H9 (cell line): Measurements from ENCODE around the gene OPRD1. TPM values are rescaled to one million over a fixed set of nuclear protein-coding genes. Genes with fewer than 3 reads are reported as not detected.
A peak's percentile ranks its signal among the peaks of the same experiment; 100 is the strongest.
"Not testable (repeated sequence)": the region's sequence is repeated elsewhere in the genome, so short reads cannot be mapped to it uniquely, and the experiment has no call there.

Source experiments
- DNase-seq: peaks from one replicate; pipeline ENCODE4 v3.0.0-alpha.2; 2017
- H2AFZ ChIP-seq: one replicate; pipeline ENCODE4 v1.6.1; 2013; ENCODE audit warnings: mild to moderate bottlenecking, low read length, control low read depth, moderate library complexity
- H2AK5ac ChIP-seq: 2 replicates; pipeline ENCODE4 v1.6.1; 2013; ENCODE audit warnings: low read length, control low read depth, mixed read lengths; ENCODE audit not compliant: insufficient read length
- H2BK120ac ChIP-seq: one replicate; pipeline ENCODE4 v1.6.1; 2013; ENCODE audit warnings: low read depth, mild to moderate bottlenecking, low read length, control low read depth, inconsistent platforms; ENCODE audit not compliant: poor library complexity, severe bottlenecking
- H2BK12ac ChIP-seq: 2 replicates; pipeline ENCODE4 v1.6.1; 2013; ENCODE audit warnings: low read length, control low read depth, mixed read lengths, low read depth; ENCODE audit not compliant: insufficient read length
- H2BK15ac ChIP-seq: 2 replicates; pipeline ENCODE4 v1.6.1; 2013; ENCODE audit warnings: low read depth, low read length, control low read depth
- H2BK20ac ChIP-seq: one replicate; pipeline ENCODE4 v1.6.1; 2013; ENCODE audit warnings: low read depth, mild to moderate bottlenecking, low read length, control low read depth, inconsistent platforms; ENCODE audit not compliant: poor library complexity, severe bottlenecking
- H2BK5ac ChIP-seq: 2 replicates; pipeline ENCODE4 v1.6.1; 2013; ENCODE audit warnings: low read length, control low read depth, mixed read lengths; ENCODE audit not compliant: insufficient read length
- H3K14ac ChIP-seq: 2 replicates; pipeline ENCODE4 v1.6.1; 2013; ENCODE audit warnings: low read length, control low read depth; ENCODE audit not compliant: insufficient read depth
- H3K18ac ChIP-seq: 2 replicates; pipeline ENCODE4 v1.6.1; 2013; ENCODE audit warnings: low read depth, mild to moderate bottlenecking, mixed read lengths, low read length, control low read depth; ENCODE audit not compliant: insufficient read length
- H3K23ac ChIP-seq: 2 replicates; pipeline ENCODE4 v1.6.1; 2013; ENCODE audit warnings: low read length, control low read depth, mixed read lengths, low read depth; ENCODE audit not compliant: insufficient read length
- H3K23me2 ChIP-seq: 2 replicates; pipeline ENCODE4 v1.6.1; 2013; ENCODE audit warnings: low read depth, mild to moderate bottlenecking, mixed read lengths, low read length, control low read depth; ENCODE audit not compliant: insufficient read length, poor library complexity, severe bottlenecking
- H3K27ac ChIP-seq: 2 replicates; pipeline ENCODE4 v1.5.1; 2013; ENCODE audit warnings: low read length, control low read depth, mixed read lengths, low read depth; ENCODE audit not compliant: insufficient read length
- H3K27me3 ChIP-seq: 2 replicates; pipeline ENCODE4 v1.6.1; 2013; ENCODE audit warnings: low read length, control low read depth, inconsistent platforms; ENCODE audit not compliant: insufficient read depth
- H3K4ac ChIP-seq: 2 replicates; pipeline ENCODE4 v1.6.1; 2013; ENCODE audit warnings: low read depth, mild to moderate bottlenecking, control low read depth, inconsistent platforms, low read length, moderate library complexity
- H3K4me1 ChIP-seq: 2 replicates; pipeline ENCODE4 v1.6.1; 2013; ENCODE audit warnings: low read length, control low read depth, inconsistent platforms; ENCODE audit not compliant: insufficient read depth
- H3K4me2 ChIP-seq: 2 replicates; pipeline ENCODE4 v1.6.1; 2013; ENCODE audit warnings: low read length, control low read depth, mixed read lengths; ENCODE audit not compliant: insufficient read length, insufficient read depth
- H3K56ac ChIP-seq: 2 replicates; pipeline ENCODE4 v1.6.1; 2013; ENCODE audit warnings: low read depth, mild to moderate bottlenecking, mixed read lengths, low read length, control low read depth; ENCODE audit not compliant: insufficient read length
- H3K79me1 ChIP-seq: 2 replicates; pipeline ENCODE4 v1.6.1; 2013; ENCODE audit warnings: low read depth, mild to moderate bottlenecking, moderate library complexity, low read length, control low read depth, inconsistent platforms; ENCODE audit not compliant: insufficient read depth, poor library complexity, severe bottlenecking
- H3K79me2 ChIP-seq: 2 replicates; pipeline ENCODE4 v1.6.1; 2013; ENCODE audit warnings: low read length, control low read depth, inconsistent platforms; ENCODE audit not compliant: insufficient read depth
- H3K9ac ChIP-seq: 2 replicates; pipeline ENCODE4 v1.6.1; 2013; ENCODE audit warnings: low read length, control low read depth, mixed read lengths; ENCODE audit not compliant: insufficient read length; ENCODE audit errors: extremely low read depth
- H3K9me3 ChIP-seq: one replicate; pipeline ENCODE4 v1.6.1; 2013; ENCODE audit warnings: low read depth, low read length, inconsistent platforms; ENCODE audit not compliant: control insufficient read depth
- H3T11ph ChIP-seq: one replicate; pipeline ENCODE4 v1.6.1; 2013; ENCODE audit warnings: mild to moderate bottlenecking, low read length, control low read depth, inconsistent platforms
- H4K20me1 ChIP-seq: one replicate; pipeline ENCODE4 v1.6.1; 2013; ENCODE audit not compliant: control insufficient read depth, insufficient read length, insufficient read depth
- H4K5ac ChIP-seq: 2 replicates; pipeline ENCODE4 v1.6.1; 2013; ENCODE audit warnings: low read depth, mild to moderate bottlenecking, mixed read lengths, low read length, control low read depth; ENCODE audit not compliant: insufficient read length
- H4K8ac ChIP-seq: replicated peaks from 2 replicates; pipeline ENCODE4 v1.6.1; 2013; ENCODE audit warnings: low read length, control low read depth, mixed read lengths, low read depth; ENCODE audit not compliant: insufficient read length
- H4K91ac ChIP-seq: 2 replicates; pipeline ENCODE4 v1.6.1; 2013; ENCODE audit warnings: low read depth, mild to moderate bottlenecking, moderate library complexity, mixed read lengths, low read length, control low read depth; ENCODE audit not compliant: insufficient read length
- H3K27ac Mint-ChIP-seq, 3 experiments: 2 replicates in 2 of 3; 3 replicates in 1 of 3; pipeline ENCODE4 v1.8.0; 2020 to 2021; ENCODE audit warnings: mixed read lengths in 3 of 3, mild to moderate bottlenecking in 1 of 3, moderate library complexity in 1 of 3
- H3K27me3 Mint-ChIP-seq: 2 replicates; pipeline ENCODE4 v1.8.0; 2021; ENCODE audit warnings: low read depth, mild to moderate bottlenecking, moderate library complexity, mixed read lengths
- H3K36me3 Mint-ChIP-seq, 3 experiments: 2 replicates in 2 of 3; 3 replicates in 1 of 3; pipeline ENCODE4 v1.8.0; 2020 to 2021; ENCODE audit warnings: low read depth in 3 of 3, mixed read lengths in 3 of 3; ENCODE audit not compliant: insufficient read depth in 1 of 3
- H3K4me1 Mint-ChIP-seq, 2 experiments: 2 replicates each; pipeline ENCODE4 v1.8.0; 2020; ENCODE audit warnings: mixed read lengths in 2 of 2
- H3K4me3 Mint-ChIP-seq, 2 experiments: 2 replicates in 1 of 2; 3 replicates in 1 of 2; pipeline ENCODE4 v1.8.0; 2020 to 2021; ENCODE audit warnings: mild to moderate bottlenecking in 2 of 2, mixed read lengths in 2 of 2, moderate library complexity in 1 of 2
- H3K9me3 Mint-ChIP-seq, 2 experiments: 2 replicates in 1 of 2; 3 replicates in 1 of 2; pipeline ENCODE4 v1.8.0; 2020; ENCODE audit warnings: mild to moderate bottlenecking in 2 of 2, mixed read lengths in 2 of 2, moderate library complexity in 1 of 2
- CTCF ChIP-seq: fragments of 200-600 bp; sonication (generic); conservative IDR thresholded peaks from 3 replicates; pipeline ENCODE4 v1.8.0; 2021; ENCODE audit warnings: antibody characterized with exemption, mild to moderate bottlenecking
- WGBS: extraction: QIAGEN DNeasy Blood & Tissue Kit; methylation state at CpG from one replicate; pipeline ENCODE4 v1.1.7; 2013; ENCODE audit warnings: missing lambda C conversion rate, low lambda C conversion rate, mixed read lengths; ENCODE audit not compliant: insufficient read length; ENCODE audit errors: extremely low coverage; 5-methylcytosine and 5-hydroxymethylcytosine counted together
- total RNA-seq: library from RNA; stranded (reverse); gene quantifications from 2 replicates; pipeline ENCODE4 v1.2.1, GENCODE V29; 2021

Gene OPRD1
- total RNA-seq, 1 experiment from 2014 or later = 1.8 TPM

GRCh38 chr1:28770601-28771165 lies 41.3 kb upstream of the OPRD1 start:
- Histone ChIP-seq H4K8ac (no peak overlapping the region), H3K9ac (no peak overlapping the region), H3K9me3 (no peaks in the 10 kb centered on the region), H2BK15ac (no peak overlapping the region), H4K20me1 (no peaks in the 10 kb centered on the region), H3K23me2 (no peaks in the 10 kb centered on the region), H3K27me3 (no peaks in the 10 kb centered on the region), H2AK5ac (no peak overlapping the region), H3K79me2 (peaks cover 10% of the 10 kb centered on the region; the same call in 1 of the 2 replicates), H3K4ac (no peak overlapping the region), H2BK20ac (no peak overlapping the region), H3K27ac (no peak overlapping the region), H3K14ac (no peak overlapping the region), H3T11ph (no peak overlapping the region), H3K56ac (no peak overlapping the region), H3K23ac (no peak overlapping the region), H4K5ac (no peak overlapping the region), H2BK5ac (no peak overlapping the region), H2AFZ (no peak overlapping the region), H3K4me2 (no peak overlapping the region), H4K91ac (no peak overlapping the region), H3K4me1 (no peaks in the 10 kb centered on the region), H3K79me1 (no peaks in the 10 kb centered on the region), H3K18ac (no peak overlapping the region), H2BK12ac (no peak overlapping the region), H2BK120ac (no peak overlapping the region)
- peak overlapping the region in 1 of 3 experiments; percentile 83; a peak in 2 of 7 replicates for H3K27ac Mint-ChIP-seq
- no peak for TF ChIP-seq CTCF
- H3K36me3 Mint-ChIP-seq = peaks cover 18 to 60% (median 40%) of the 10 kb centered on the region in 3 experiments; a peak in 6 of 7 replicates
- no CpG with 5 or more reads among the region's 3 CpGs for WGBS
- no peak overlapping the region for H3K4me3 Mint-ChIP-seq
- no peak for DNase-seq
- H3K9me3 Mint-ChIP-seq = no peaks in the 10 kb centered on the region
- H3K27me3 Mint-ChIP-seq = no peaks in the 10 kb centered on the region
- 0 out of 4 replicates have a peak, but pooled peaks cover 0 to 2% of the 10 kb centered on the region in 2 experiments for H3K4me1 Mint-ChIP-seq

GRCh38 chr1:28771921-28772320 lies 40.0 kb upstream of the OPRD1 start:
- not testable (repeated sequence) for H3K9me3 Mint-ChIP-seq, H3K14ac ChIP-seq, H2BK15ac ChIP-seq, H3K79me1 ChIP-seq, H3K23ac ChIP-seq, H3K18ac ChIP-seq, H4K20me1 ChIP-seq, H4K91ac ChIP-seq, DNase-seq, H3K9me3 ChIP-seq, H3K79me2 ChIP-seq, H3K4me1 Mint-ChIP-seq, H2BK5ac ChIP-seq, H2AFZ ChIP-seq, H3K9ac ChIP-seq, H2BK20ac ChIP-seq, H4K5ac ChIP-seq, H3K4me3 Mint-ChIP-seq, H4K8ac ChIP-seq, H3K27me3 Mint-ChIP-seq, H3K23me2 ChIP-seq, H3K4me2 ChIP-seq, H3K4ac ChIP-seq, H3K27me3 ChIP-seq, H2AK5ac ChIP-seq, H3K27ac ChIP-seq, H3T11ph ChIP-seq, H2BK12ac ChIP-seq, H3K56ac ChIP-seq, H2BK120ac ChIP-seq, H3K4me1 ChIP-seq
- Mint-ChIP-seq H3K27ac (peak overlapping the region in 1 of 3 experiments; percentile 78; a peak in 1 of 7 replicates), H3K36me3 (peaks cover 13 to 53% (median 28%) of the 10 kb centered on the region in 3 experiments; a peak in 6 of 7 replicates)
- WGBS = no CpG with 5 or more reads among the region's 10 CpGs
